ENCODE results near the gene DPH6.
"Not testable (repeated sequence)": the region's sequence is repeated elsewhere in the genome, so short reads cannot be mapped to it uniquely, and the experiment has no call there.

DPH6 gene

DNA sequence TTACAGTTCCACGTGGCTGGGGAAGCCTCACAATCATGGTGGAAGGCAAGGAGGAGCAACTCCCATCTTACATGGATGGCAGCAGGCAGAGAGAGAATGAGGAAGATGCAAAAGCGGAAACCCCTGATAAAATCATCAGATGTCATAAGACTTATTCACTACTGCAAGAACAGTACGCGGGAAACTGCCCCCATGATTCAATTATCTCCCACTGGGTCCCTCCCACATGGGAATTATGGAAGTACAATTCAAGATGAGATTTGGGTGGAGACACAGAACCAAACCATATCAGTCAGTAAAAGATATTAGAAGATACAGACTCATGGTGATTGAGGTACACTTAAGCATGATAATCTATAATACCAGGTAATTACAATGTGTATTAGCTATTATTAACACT lies 217.1 kb downstream of the DPH6 start:
- DNase-seq (ENCODE audit: low spot score): not testable (repeated sequence)

DNA sequence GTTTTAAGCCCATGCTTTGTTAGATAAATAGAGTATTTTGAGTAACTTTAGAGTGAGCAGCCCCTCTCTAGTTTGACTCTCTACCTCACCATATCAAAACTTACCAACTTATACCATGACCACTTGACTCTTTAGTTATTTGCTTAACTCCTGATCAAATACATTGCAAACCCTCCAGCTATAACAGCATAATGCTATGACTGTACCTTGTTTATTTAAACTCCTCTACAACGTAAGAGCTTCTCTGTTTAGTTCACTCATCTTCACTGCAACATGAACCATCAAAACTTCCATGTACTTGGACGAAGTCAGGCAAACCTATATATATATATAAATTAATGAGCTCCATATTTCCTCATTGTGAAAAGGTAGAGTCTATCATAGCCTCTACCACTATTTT lies 218.2 kb downstream of the DPH6 start:
- no peak for DNase-seq (ENCODE audit: low spot score)

DNA sequence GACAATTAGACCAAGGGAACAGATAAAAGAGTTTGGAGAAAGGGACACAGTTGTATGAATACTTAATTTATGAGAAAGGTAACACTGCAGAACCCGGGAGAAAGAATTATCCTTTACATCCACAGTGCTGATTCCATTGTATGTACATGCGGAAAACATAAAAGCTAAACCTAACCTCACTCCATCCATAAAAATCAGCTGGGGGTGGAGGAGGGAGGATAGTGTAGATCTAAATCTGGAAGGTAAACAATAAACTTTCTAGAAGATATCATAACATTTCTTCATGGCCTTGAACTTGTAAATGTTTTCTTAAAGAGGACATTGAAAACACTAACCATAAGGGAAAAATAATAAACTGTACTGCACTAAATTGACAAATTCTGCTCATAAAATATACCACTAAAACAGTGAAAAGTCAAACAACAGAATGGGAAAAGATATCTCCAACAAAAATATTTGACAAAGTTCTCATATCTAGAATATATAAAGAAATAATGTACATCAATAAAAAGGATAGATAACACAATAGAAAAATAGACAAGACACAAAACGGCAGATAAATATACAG lies 220.5 kb downstream of the DPH6 start:
- DNase-seq (ENCODE audit: low spot score): no peak

DNA sequence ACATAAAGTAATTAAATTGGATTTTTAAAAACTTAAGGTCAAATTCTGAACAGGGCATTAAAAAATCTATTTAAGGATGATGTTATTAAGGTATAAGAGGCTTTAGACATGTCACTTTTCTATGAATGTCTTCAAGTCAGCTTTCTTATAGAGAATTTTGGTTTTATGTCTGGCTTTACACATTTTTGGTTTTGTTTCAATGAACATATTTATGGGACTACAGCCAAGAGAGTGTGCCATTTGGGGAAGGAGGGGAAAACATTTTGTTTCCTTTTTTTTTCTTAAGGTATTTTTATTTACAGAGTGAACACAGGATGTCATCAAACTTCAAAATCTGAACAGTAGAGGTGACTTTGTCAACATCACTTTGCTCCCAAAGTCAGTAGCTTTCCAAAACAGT lies 222.8 kb downstream of the DPH6 start:
- no peak for DNase-seq (ENCODE audit: low spot score)

DNA sequence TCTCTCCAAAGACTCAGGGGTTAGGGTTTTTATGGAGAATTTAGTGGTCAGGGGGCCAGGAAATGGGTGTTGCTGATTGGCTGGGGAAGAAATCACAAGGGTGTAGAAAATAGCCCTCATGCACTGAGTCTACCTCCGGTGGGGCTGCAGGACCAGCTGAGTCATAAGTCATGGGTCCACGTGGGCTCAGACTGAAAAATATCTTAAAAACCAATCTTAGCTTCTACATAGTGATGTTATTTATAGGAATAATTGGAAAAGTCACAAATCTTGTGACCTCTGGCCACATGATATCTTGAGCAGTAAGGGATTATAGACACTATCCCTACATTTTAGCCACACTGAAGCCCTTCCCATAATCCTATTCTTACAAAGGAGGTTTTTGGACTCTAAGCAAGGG lies 224.0 kb downstream of the DPH6 start:
- no peak for DNase-seq (ENCODE audit: low spot score)

DNA sequence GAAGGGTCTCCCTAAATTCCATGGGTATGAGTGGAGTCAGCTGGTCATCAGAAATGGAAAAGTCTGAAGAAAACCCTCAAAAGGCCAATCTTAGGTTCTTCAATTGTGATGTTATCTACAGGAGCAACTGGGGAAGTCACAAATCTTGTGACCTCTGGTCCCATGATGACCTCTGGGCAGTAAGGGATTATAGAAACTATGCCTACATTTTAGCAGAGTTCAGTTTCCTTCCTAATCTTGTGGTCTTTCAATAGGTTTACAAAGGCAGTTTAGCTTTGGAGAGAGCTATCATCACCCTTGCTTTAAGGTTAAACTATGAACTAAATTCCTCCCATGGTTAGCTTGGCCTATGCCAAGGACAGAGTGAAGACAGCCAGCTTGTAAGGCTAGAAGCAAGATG lies 225.1 kb downstream of the DPH6 start:
- no peak for DNase-seq (ENCODE audit: low spot score)
